Fibroblast of peridontal ligament (primary cell): ENCODE measurements around the gene SIGLEC9.
A peak's percentile ranks its signal among the peaks of the same experiment; 100 is the strongest.

Experiments
- DNase-seq: peaks from one replicate; pipeline ENCODE4 v3.0.0-alpha.2; 2010; ENCODE audit errors: extremely low read depth

SIGLEC9 gene

GRCh38 chr19:51097166-51097738 lies 27.5 kb upstream of the SIGLEC9 start:
- DNase-seq: peak; percentile 11

DNA sequence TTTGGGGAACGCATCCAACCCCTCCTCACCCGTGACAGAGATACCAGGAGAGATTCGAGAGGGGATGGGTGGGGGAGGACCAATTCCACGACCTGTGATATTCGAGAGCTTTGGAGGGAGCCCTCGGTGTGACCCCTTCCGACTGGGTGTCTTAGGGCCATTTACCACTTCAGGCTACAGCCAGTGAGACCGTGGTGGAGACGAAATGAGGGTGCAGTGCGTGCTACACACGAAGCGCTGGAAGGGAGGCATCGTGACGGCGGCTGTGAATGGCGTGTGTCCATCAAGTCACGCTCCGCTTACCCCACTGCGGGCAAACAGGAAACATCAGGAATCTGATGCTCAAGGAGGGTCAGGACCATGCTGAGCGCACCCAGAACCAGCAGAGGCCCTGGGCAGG lies 26.9 kb upstream of the SIGLEC9 start:
- no peak for DNase-seq

- no peak for DNase-seq
Measured at GRCh38 chr19:51098365-51099046, 26.2 kb upstream of the SIGLEC9 start.

GRCh38 chr19:51099047-51099382 lies 25.7 kb upstream of the SIGLEC9 start:
- no peak for DNase-seq

DNA sequence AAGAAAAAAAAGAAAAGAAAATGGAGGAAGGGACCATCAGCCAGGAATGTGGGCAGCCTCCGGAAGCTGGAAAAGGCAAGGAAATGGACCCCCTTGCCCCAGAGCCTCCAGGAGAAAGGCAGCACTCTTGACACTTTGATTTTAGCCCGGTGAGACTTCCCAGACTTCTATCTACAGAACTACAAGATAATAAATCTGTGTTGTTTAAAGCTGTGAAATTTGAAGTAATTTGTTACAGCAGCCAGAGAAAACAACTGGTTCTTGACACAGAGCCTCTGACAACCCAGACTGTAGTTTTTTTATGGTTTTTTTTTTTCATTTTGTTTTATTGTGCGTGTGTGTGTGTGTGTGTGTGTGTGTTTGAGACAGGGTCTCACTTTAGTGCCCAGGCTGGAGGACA lies 24.1 kb upstream of the SIGLEC9 start:
- no peak for DNase-seq

- no peak for DNase-seq
Measured at GRCh38 chr19:51101171-51101865, 23.4 kb upstream of the SIGLEC9 start.

- no peak for DNase-seq
Measured at GRCh38 chr19:51102991-51103390, 21.7 kb upstream of the SIGLEC9 start.

- no peak for DNase-seq
Measured at GRCh38 chr19:51103926-51104341, 20.8 kb upstream of the SIGLEC9 start.

DNA sequence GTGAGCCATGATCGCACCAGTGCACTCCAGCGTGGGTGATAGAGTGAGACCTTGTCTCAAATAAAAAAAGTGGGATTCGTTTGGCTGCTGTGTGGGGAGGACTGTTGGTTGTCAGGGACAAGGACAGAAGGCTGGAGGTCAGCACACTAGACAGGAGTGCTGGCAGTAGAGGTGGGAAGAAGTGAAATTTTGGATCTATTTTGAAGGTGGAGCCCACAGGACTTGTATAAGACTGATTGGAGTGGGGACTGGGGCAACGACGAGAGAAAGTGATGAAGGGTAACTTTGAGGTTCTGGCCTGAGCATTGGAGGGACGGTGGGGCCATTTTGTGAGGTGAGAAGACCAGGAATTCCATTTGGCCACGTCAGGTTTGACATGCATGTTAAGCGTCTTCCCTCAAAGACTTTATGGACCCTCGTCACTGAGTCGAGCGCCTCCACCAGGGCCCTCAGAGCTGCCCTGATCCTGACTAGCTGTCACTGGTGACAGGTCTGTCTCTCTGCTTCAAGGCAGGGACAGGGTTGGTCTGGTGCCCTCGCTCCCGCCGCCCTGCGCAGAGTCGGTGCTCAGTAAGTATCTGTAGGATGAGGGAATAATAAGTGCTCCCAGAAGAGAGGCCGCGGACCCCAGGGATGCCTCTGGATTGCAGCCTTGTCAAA lies 17.2 kb upstream of the SIGLEC9 start:
- DNase-seq: peak; percentile 23

GRCh38 chr19:51108066-51108804 lies 16.5 kb upstream of the SIGLEC9 start, which contains the start of gene CTU1:
Gene CTU1, minus strand, starts transcription at chr19:51108409. Its CDS starts 3,840 bp downstream, at chr19:51104569.
- DNase-seq: peak; percentile 99

GRCh38 chr19:51108805-51109146 lies 15.9 kb upstream of the SIGLEC9 start:
- DNase-seq: no peak

GRCh38 chr19:51110666-51110971 lies 14.1 kb upstream of the SIGLEC9 start:
- no peak for DNase-seq

GRCh38 chr19:51111606-51112005 lies 13.1 kb upstream of the SIGLEC9 start:
- DNase-seq: no peak

GRCh38 chr19:51114087-51114729 lies 10.5 kb upstream of the SIGLEC9 start:
- no peak for DNase-seq

DNA sequence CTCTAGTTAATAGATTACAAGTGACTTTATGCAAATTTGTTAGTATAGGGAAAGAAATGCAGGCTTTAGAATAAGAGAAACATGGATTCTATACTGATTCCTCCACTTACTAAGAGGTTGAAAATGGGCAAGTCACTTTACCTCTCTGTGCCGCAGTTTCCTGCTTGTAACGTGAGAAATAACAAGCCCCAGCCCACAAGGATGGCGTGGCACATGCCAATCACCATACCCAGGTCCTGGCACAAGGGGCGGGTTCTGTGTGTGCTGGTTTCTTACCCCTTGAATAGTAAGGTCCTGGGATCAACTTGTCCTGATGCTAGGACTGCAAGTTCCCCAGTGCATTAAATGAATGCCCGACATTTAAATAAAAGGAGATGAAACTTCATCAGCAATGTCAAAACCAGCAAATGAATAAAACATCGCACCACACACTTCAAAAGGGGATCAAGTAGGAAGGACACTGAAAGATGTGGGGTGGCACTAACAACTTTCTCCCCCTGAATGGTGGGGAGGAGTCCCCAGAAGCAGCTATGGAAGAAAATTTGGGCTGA lies 7.9 kb upstream of the SIGLEC9 start:
- no peak for DNase-seq

- DNase-seq: no peak
Measured at GRCh38 chr19:51119101-51119500, 5.6 kb upstream of the SIGLEC9 start.

- DNase-seq: no peak
Measured at GRCh38 chr19:51119611-51120010, 5.1 kb upstream of the SIGLEC9 start.

- DNase-seq: no peak
Measured at GRCh38 chr19:51120160-51120559, 4.5 kb upstream of the SIGLEC9 start.

DNA sequence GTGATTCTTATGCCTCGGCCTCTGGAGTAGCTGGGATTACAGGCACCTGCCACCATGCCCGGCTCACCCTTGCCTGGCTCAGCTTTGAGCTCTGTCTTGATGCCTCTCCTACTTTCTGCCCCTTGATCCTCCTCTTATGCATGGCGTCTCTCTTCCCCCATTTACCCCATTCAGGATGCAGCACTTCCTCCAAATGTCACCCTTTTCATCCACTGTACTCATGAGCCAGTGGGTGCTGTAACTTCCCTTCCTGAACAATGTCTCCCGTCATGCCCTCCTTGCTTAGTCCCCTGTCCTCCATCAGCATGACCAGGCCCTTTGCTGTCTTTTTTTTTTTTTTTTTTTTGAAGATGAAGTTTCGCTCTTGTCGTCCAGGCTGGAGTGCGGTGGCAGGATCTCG lies 3.4 kb upstream of the SIGLEC9 start:
- DNase-seq: no peak

GRCh38 chr19:51122112-51122981 lies 2.4 kb upstream of the SIGLEC9 start:
- DNase-seq: no peak
